Liver (tissue), 3 donors: Measurements from ENCODE around the gene SEMA7A.

Experiments
- ATF3 ChIP-seq: IDR thresholded peaks from 2 replicates; pipeline ENCODE4 v1.6.1; 2016; ENCODE audit warnings: antibody characterized with exemption
- CTCF ChIP-seq: fragments of 150-350 bp; IDR thresholded peaks from 2 replicates; pipeline ENCODE4 v1.5.1; 2017; ENCODE audit warnings: improper control_type of control experiment, low read depth, low read length; ENCODE audit not compliant: missing input control
- FOXA1 ChIP-seq: IDR thresholded peaks from 2 replicates; pipeline ENCODE4 v1.6.1; 2016; ENCODE audit warnings: antibody characterized with exemption
- GABPA ChIP-seq, 2 donors: IDR thresholded peaks in 1 of 2; conservative IDR thresholded peaks in 1 of 2; 2 replicates each; pipeline ENCODE4 v1.6.1; 2016; ENCODE audit warnings: antibody characterized with exemption in 2 of 2, mild to moderate bottlenecking in 1 of 2, moderate library complexity in 1 of 2
- JUND ChIP-seq, 2 donors: IDR thresholded peaks; 2 replicates each; pipeline ENCODE4 v1.6.1; 2016; ENCODE audit warnings: antibody characterized with exemption in 2 of 2
- MAX ChIP-seq: IDR thresholded peaks from 2 replicates; pipeline ENCODE4 v1.6.1; 2016; ENCODE audit warnings: antibody characterized with exemption
- SP1 ChIP-seq: IDR thresholded peaks from 2 replicates; pipeline ENCODE4 v1.6.1; 2018; ENCODE audit warnings: antibody characterized with exemption, mild to moderate bottlenecking
- TAF1 ChIP-seq: conservative IDR thresholded peaks from 2 replicates; pipeline ENCODE4 v1.6.1; 2016; ENCODE audit warnings: antibody characterized with exemption, mild to moderate bottlenecking
- YY1 ChIP-seq: IDR thresholded peaks from 2 replicates; pipeline ENCODE4 v1.6.1; 2016; ENCODE audit warnings: antibody characterized with exemption, mild to moderate bottlenecking
- donor health status: healthy.
- donor health status: healthy.

GRCh38 chr15:74433592-74434262, at the start of gene SEMA7A:
- TF ChIP-seq ATF3 (no peak), CTCF (no peak), MAX (no peak), TAF1 (no peak), FOXA1 (no peak), YY1 (no peak), GABPA (IDR thresholded peaks at IDR 0.05 in 1 of 2, conservative IDR thresholded peaks at IDR 0.05 in 1 of 2) (no peak), JUND (IDR thresholded peaks at IDR 0.05) (no peak), SP1 (no peak)
